BLaER1 treated with 17β-estradiol and CSF1 and Interleukin-3, amounts not matched to agents 10 nM and 100 nM (cell line): Measurements from ENCODE around the gene TTLL8.

ENCODE experiments used
- H3K27ac ChIP-seq, 11 experiments: shearing (Covaris generic); formaldehyde crosslinking; 2 replicates each; pipeline ENCODE4 v1.8.1; 2022
- H3K27me3 ChIP-seq, 11 experiments: shearing (Covaris generic); formaldehyde crosslinking; 2 replicates each; pipeline ENCODE4 v1.8.1; 2022
- H3K36me3 ChIP-seq, 11 experiments: shearing (Covaris generic); formaldehyde crosslinking; 2 replicates each; pipeline ENCODE4 v1.8.1; 2022
- H3K4me1 ChIP-seq, 10 experiments: shearing (Covaris generic); formaldehyde crosslinking; 2 replicates each; pipeline ENCODE4 v1.8.1; 2022
- H3K4me2 ChIP-seq, 11 experiments: shearing (Covaris generic); formaldehyde crosslinking; 2 replicates each; pipeline ENCODE4 v1.8.1; 2022
- H3K4me3 ChIP-seq, 10 experiments: shearing (Covaris generic); formaldehyde crosslinking; 2 replicates each; pipeline ENCODE4 v1.8.1; 2022
- H3K9ac ChIP-seq, 11 experiments: shearing (Covaris generic); formaldehyde crosslinking; 2 replicates each; pipeline ENCODE4 v1.8.1; 2022
- H3K9me3 ChIP-seq, 11 experiments: shearing (Covaris generic); formaldehyde crosslinking; replicated peaks in 1 of 11; 2 replicates each; pipeline ENCODE4 v1.8.1; 2022
- H4K20me1 ChIP-seq, 11 experiments: shearing (Covaris generic); formaldehyde crosslinking; 2 replicates each; pipeline ENCODE4 v1.8.1; 2022
- Cebpa-rat ChIP-seq, 11 experiments: shearing (Covaris generic); IDR thresholded peaks; 2 replicates each; pipeline ENCODE4 v1.8.1; 2022

Gene TTLL8

DNA sequence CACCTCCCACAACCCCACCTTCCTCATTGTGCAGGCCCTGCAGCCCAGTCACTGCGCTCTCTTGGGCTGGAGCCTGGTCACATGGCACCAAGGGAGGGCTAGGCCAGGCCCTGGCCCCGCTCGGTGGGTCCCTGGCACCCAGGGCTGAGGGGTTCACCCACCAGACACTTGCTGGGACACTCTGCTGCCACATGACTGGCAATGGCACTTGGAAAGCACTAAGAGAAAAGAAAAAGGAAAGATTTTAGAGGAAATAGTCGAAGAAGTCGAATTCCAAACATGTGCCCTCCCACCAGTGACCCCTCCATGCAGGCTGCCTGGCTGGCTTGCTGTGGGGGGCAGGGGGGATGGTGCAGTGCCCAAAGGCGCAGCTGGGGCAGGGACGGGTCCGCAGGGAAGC is 12.3 kb upstream of the TTLL8 start:
- H3K4me3 ChIP-seq = no peak overlapping the region
- H3K9me3 ChIP-seq = no peaks in the 10 kb centered on the region
- H3K27me3 ChIP-seq = no peaks in the 10 kb centered on the region
- no peak overlapping the region for H3K9ac ChIP-seq
- no peak for TF ChIP-seq Cebpa-rat (IDR thresholded peaks at IDR 0.05)
- H3K36me3 ChIP-seq = peaks cover 0 to 19% (median 0%) of the 10 kb centered on the region in 11 experiments; a peak in 5 of 22 replicates
- H3K27ac ChIP-seq = no peak overlapping the region
- peaks cover 4 to 36% (median 26%) of the 10 kb centered on the region in 10 experiments for H3K4me1 ChIP-seq
- no peak overlapping the region for H3K4me2 ChIP-seq
- H4K20me1 ChIP-seq = 0 out of 22 replicates have a peak, but pooled peaks cover 0 to 11% (median 0%) of the 10 kb centered on the region in 11 experiments

- Histone ChIP-seq H3K9me3 (no peaks in the 10 kb centered on the region), H3K4me2 (no peak overlapping the region), H3K9ac (no peak overlapping the region), H3K4me1 (peaks cover 0 to 26% (median 19%) of the 10 kb centered on the region in 10 experiments; a peak in 16 of 20 replicates), H3K36me3 (peaks cover 0 to 16% (median 0%) of the 10 kb centered on the region in 11 experiments; a peak in 5 of 22 replicates), H3K27me3 (no peaks in the 10 kb centered on the region), H4K20me1 (peaks cover 0 to 18% (median 0%) of the 10 kb centered on the region in 11 experiments; a peak in 2 of 22 replicates), H3K4me3 (no peak overlapping the region), H3K27ac (no peak overlapping the region)
- TF ChIP-seq Cebpa-rat (IDR thresholded peaks at IDR 0.05) = no peak
Observed at GRCh38 chr22:50068096-50068495, 10.0 kb upstream of the TTLL8 start.

DNA sequence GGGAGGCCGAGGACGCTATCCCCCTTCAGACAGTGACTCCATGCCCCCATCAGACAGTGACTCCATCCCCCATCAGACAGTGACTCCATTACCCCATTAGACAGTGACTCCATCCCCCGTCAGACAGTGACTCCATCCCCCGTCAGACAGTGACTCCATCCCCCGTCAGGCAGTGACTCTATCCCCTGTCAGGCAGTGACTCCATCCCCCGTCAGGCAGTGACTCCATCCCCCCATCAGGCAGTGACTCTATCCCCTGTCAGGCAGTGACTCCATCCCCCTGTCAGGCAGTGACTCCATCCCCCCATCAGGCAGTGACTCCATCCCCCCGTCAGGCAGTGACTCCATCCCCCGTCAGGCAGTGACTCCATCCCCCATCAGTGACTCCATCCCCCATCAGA is 9.1 kb upstream of the TTLL8 start:
- Histone ChIP-seq H3K9ac (no peak overlapping the region), H3K27me3 (no peaks in the 10 kb centered on the region), H3K9me3 (no peaks in the 10 kb centered on the region), H3K36me3 (peaks cover 0 to 9% (median 0%) of the 10 kb centered on the region in 11 experiments; a peak in 4 of 22 replicates), H3K4me2 (peak overlapping the region in 8 of 11 experiments; percentile 17 to 64 (median 52); a peak in 15 of 22 replicates), H3K27ac (no peak overlapping the region; a peak in 1 of 22 replicates), H4K20me1 (peaks cover 0 to 17% (median 0%) of the 10 kb centered on the region in 11 experiments; a peak in 2 of 22 replicates), H3K4me3 (no peak overlapping the region), H3K4me1 (peaks cover 0 to 23% (median 19%) of the 10 kb centered on the region in 10 experiments; a peak in 16 of 20 replicates)
- TF ChIP-seq Cebpa-rat (IDR thresholded peaks at IDR 0.05) = no peak

- no peak overlapping the region for H3K4me3 ChIP-seq
Observed at GRCh38 chr22:50064453-50064852, 6.4 kb upstream of the TTLL8 start.

GRCh38 chr22:50063589-50064393 is 5.7 kb upstream of the TTLL8 start:
- Histone ChIP-seq H3K9me3 (no peaks in the 10 kb centered on the region), H3K9ac (no peak overlapping the region), H3K4me1 (peaks cover 23 to 56% (median 50%) of the 10 kb centered on the region in 10 experiments), H3K27ac (no peak overlapping the region), H3K27me3 (peaks cover 0 to 6% (median 0%) of the 10 kb centered on the region in 11 experiments; a peak in 4 of 22 replicates), H3K4me2 (no peak overlapping the region), H3K36me3 (peaks cover 0 to 7% (median 0%) of the 10 kb centered on the region in 11 experiments; a peak in 3 of 22 replicates), H3K4me3 (no peak overlapping the region), H4K20me1 (peaks cover 0 to 27% (median 0%) of the 10 kb centered on the region in 11 experiments; a peak in 4 of 22 replicates)
- no peak for TF ChIP-seq Cebpa-rat (IDR thresholded peaks at IDR 0.05)

More at GRCh38 chr22:50064453-50064852, 6.4 kb upstream of the TTLL8 start:
- Histone ChIP-seq H3K27me3 (peaks cover 0 to 5% (median 0%) of the 10 kb centered on the region in 11 experiments; a peak in 3 of 22 replicates), H3K36me3 (peaks cover 0 to 7% (median 0%) of the 10 kb centered on the region in 11 experiments; a peak in 3 of 22 replicates), H3K9ac (no peak overlapping the region), H3K9me3 (no peaks in the 10 kb centered on the region), H4K20me1 (peaks cover 0 to 26% (median 0%) of the 10 kb centered on the region in 11 experiments; a peak in 4 of 22 replicates), H3K4me2 (no peak overlapping the region), H3K27ac (no peak overlapping the region), H3K4me1 (peaks cover 16 to 49% (median 43%) of the 10 kb centered on the region in 10 experiments)
- TF ChIP-seq Cebpa-rat (IDR thresholded peaks at IDR 0.05) = no peak

DNA sequence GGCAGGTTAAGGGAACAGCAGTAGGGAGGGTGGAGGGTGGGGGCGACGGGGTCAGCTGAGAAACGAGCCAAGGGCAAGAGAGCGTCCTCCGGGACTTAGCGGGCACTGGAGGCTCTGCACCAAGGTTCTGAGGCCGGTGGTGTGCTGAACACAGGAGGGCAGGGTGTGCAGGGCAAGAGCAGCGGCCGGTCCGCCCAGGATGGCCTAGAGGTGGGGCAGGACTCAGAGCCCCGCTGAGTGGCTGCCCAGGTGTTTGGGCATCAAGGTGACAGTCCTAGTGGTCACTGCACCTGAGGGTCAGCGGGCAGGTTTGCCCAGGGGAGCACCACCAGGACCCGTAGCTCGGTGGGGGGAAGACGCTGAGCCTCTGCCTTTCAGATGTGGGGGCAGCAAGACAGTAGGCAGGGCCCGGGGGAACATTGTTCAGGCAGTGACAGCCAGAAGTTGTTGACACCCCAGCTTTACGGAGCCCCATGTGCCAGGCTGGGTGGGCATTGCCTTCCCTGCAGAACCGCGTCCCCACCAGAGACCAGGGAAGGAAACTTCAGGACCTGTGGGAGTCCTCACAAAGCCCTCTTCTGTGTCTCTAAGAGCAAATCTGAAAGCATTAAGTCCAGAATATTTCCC is 4.5 kb upstream of the TTLL8 start:
- no peaks in the 10 kb centered on the region for H3K9me3 ChIP-seq
- H3K9ac ChIP-seq = no peak overlapping the region
- H3K27ac ChIP-seq = no peak overlapping the region
- peaks cover 24 to 59% (median 54%) of the 10 kb centered on the region in 10 experiments for H3K4me1 ChIP-seq
- H3K4me3 ChIP-seq = no peak overlapping the region
- H3K27me3 ChIP-seq = peaks cover 0 to 11% (median 0%) of the 10 kb centered on the region in 11 experiments; a peak in 5 of 22 replicates
- peak overlapping the region in 1 of 11 experiments; percentile 78; a peak in 1 of 22 replicates for H3K4me2 ChIP-seq
- H4K20me1 ChIP-seq = peaks cover 0 to 27% (median 0%) of the 10 kb centered on the region in 11 experiments; a peak in 4 of 22 replicates
- H3K36me3 ChIP-seq = peaks cover 0 to 7% (median 0%) of the 10 kb centered on the region in 11 experiments; a peak in 3 of 22 replicates
- no peak for TF ChIP-seq Cebpa-rat (IDR thresholded peaks at IDR 0.05)

- Histone ChIP-seq H3K27me3 (peaks cover 0 to 11% (median 0%) of the 10 kb centered on the region in 11 experiments; a peak in 5 of 22 replicates), H3K4me1 (peaks cover 24 to 52% (median 50%) of the 10 kb centered on the region in 10 experiments), H3K9me3 (no peaks in the 10 kb centered on the region), H3K36me3 (peaks cover 0 to 7% (median 0%) of the 10 kb centered on the region in 11 experiments; a peak in 3 of 22 replicates), H3K27ac (peak overlapping the region in 1 of 11 experiments; percentile 15; a peak in 1 of 22 replicates), H4K20me1 (peaks cover 0 to 27% (median 0%) of the 10 kb centered on the region in 11 experiments; a peak in 4 of 22 replicates), H3K4me3 (no peak overlapping the region), H3K9ac (peak overlapping the region in 7 of 11 experiments; percentile 16 to 40 (median 25); a peak in 5 of 22 replicates), H3K4me2 (peak overlapping the region; percentile 58 to 86 (median 80))
- TF ChIP-seq Cebpa-rat (IDR thresholded peaks at IDR 0.05) = no peak
Observed at GRCh38 chr22:50061824-50062355, 3.8 kb upstream of the TTLL8 start.

- 0 out of 22 replicates have a peak, but pooled peaks of 1 of the 11 experiments have one; percentile 7 for TF ChIP-seq Cebpa-rat (IDR thresholded peaks at IDR 0.05)
- Histone ChIP-seq H3K27ac (peak overlapping the region in 1 of 11 experiments; percentile 15; a peak in 2 of 22 replicates), H3K36me3 (peaks cover 0 to 7% (median 0%) of the 10 kb centered on the region in 11 experiments; a peak in 3 of 22 replicates), H3K4me3 (no peak overlapping the region), H4K20me1 (peaks cover 0 to 27% (median 0%) of the 10 kb centered on the region in 11 experiments; a peak in 4 of 22 replicates), H3K27me3 (peaks cover 0 to 11% (median 0%) of the 10 kb centered on the region in 11 experiments; a peak in 5 of 22 replicates), H3K4me1 (peaks cover 24 to 52% (median 47%) of the 10 kb centered on the region in 10 experiments), H3K9ac (peak overlapping the region in 8 of 11 experiments; percentile 16 to 40 (median 25); a peak in 7 of 22 replicates), H3K9me3 (no peaks in the 10 kb centered on the region), H3K4me2 (peak overlapping the region; percentile 58 to 86 (median 80))
Observed at GRCh38 chr22:50061141-50061823, 3.2 kb upstream of the TTLL8 start.
